ENCODE results near the gene RPTOR. TPM values are rescaled to one million over a fixed set of nuclear protein-coding genes. Genes with fewer than 3 reads are reported as not detected.

The RPTOR gene
- total RNA-seq, 6 experiments from 2014 or later: 34.4 to 39.2 (median 35.5) TPM

GRCh38 chr17:80612997-80613731 is 68.5 kb downstream of the RPTOR start:
- peaks cover 6% of the 10 kb centered on the region; the same call in 1 of the 2 replicates for H3K4me1 Mint-ChIP-seq (ENCODE audit: low read depth)
- H3K27ac Mint-ChIP-seq: no peak overlapping the region
- no peaks in the 10 kb centered on the region; the same call in 1 of the 2 replicates for H3K27me3 Mint-ChIP-seq (ENCODE audit: insufficient read depth)
- no peak for TF ChIP-seq CTCF (IDR thresholded peaks at IDR 0.05)
- no peaks in the 10 kb centered on the region for H3K9me3 Mint-ChIP-seq
- H3K36me3 Mint-ChIP-seq (ENCODE audit: low read depth): no peaks in the 10 kb centered on the region; the same call in 1 of the 2 replicates
- no peak for DNase-seq
- no peak overlapping the region for H3K4me3 Mint-ChIP-seq

GRCh38 chr17:80613732-80614071 is 69.1 kb downstream of the RPTOR start:
- H3K4me1 Mint-ChIP-seq (ENCODE audit: low read depth): peaks cover 7% of the 10 kb centered on the region; the same call in 1 of the 2 replicates
- H3K27me3 Mint-ChIP-seq (ENCODE audit: insufficient read depth): no peaks in the 10 kb centered on the region; the same call in 1 of the 2 replicates
- no peak for DNase-seq
- TF ChIP-seq CTCF (IDR thresholded peaks at IDR 0.05): no peak
- no peak overlapping the region for H3K27ac Mint-ChIP-seq
- H3K4me3 Mint-ChIP-seq: no peak overlapping the region
- H3K36me3 Mint-ChIP-seq (ENCODE audit: low read depth): no peaks in the 10 kb centered on the region; the same call in 1 of the 2 replicates
- H3K9me3 Mint-ChIP-seq: no peaks in the 10 kb centered on the region

DNA sequence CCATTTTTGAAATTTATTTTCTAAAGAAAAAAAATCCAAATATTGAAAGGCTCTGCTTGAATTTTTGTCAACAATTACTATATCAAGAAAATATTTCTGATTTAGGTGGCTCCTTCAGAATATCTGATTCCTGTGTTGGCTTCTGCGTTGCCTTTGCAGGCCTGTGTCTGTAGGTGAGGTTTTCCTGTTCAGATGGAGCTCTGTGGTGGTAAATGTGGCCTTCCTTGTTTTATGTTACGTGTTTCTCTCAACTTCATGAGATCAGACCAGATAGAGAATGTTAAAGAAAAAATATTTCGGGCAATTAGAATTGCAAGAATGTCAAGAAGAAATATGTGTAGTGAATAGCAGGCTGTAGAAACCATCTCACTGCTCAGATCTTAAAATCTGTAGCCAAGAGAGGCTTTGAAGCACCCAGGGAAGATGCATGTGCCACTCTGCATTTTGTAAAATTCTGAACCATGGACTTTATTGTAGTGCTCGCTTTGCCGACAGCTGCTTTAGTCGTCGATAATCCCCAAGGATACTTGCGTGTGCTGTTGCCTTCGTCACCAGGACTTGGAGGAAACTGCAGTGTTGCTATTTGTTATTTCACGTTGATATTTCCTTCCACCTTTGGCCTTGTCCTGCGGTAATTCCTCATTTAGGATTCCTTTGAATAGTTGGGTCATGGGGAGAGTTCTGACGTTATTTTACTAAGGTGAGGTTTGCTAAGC is 69.9 kb downstream of the RPTOR start:
- DNase-seq: no peak
- no peaks in the 10 kb centered on the region for H3K9me3 Mint-ChIP-seq
- H3K4me3 Mint-ChIP-seq: no peak overlapping the region
- H3K36me3 Mint-ChIP-seq (ENCODE audit: low read depth): no peaks in the 10 kb centered on the region; the same call in 1 of the 2 replicates
- no peak overlapping the region for H3K27ac Mint-ChIP-seq
- H3K4me1 Mint-ChIP-seq (ENCODE audit: low read depth): peaks cover 15% of the 10 kb centered on the region
- H3K27me3 Mint-ChIP-seq (ENCODE audit: insufficient read depth): no peaks in the 10 kb centered on the region; the same call in 1 of the 2 replicates
- no peak for TF ChIP-seq CTCF (IDR thresholded peaks at IDR 0.05)

GRCh38 chr17:80615376-80615775 is 70.7 kb downstream of the RPTOR start:
- no peak for DNase-seq
- Mint-ChIP-seq H3K27me3 (ENCODE audit: insufficient read depth) (peaks cover 2% of the 10 kb centered on the region), H3K9me3 (no peaks in the 10 kb centered on the region), H3K27ac (no peak overlapping the region), H3K36me3 (ENCODE audit: low read depth) (no peaks in the 10 kb centered on the region; the same call in 1 of the 2 replicates), H3K4me3 (no peak overlapping the region), H3K4me1 (ENCODE audit: low read depth) (peaks cover 22% of the 10 kb centered on the region)
- TF ChIP-seq CTCF (IDR thresholded peaks at IDR 0.05): no peak

- Mint-ChIP-seq H3K4me3 (no peak overlapping the region), H3K27me3 (ENCODE audit: insufficient read depth) (peaks cover 2% of the 10 kb centered on the region), H3K9me3 (no peaks in the 10 kb centered on the region), H3K27ac (no peak overlapping the region), H3K36me3 (ENCODE audit: low read depth) (no peaks in the 10 kb centered on the region; the same call in 1 of the 2 replicates), H3K4me1 (ENCODE audit: low read depth) (peaks cover 22% of the 10 kb centered on the region)
- no peak for TF ChIP-seq CTCF (IDR thresholded peaks at IDR 0.05)
- no peak for DNase-seq
These were observed 72.1 kb downstream of the RPTOR start for GRCh38 chr17:80616705-80617104.

Measured in HFFc6 (cell line).